GM19452 (cell line): ENCODE data around the gene SCARB1.
"Not testable (repeated sequence)": the region's sequence is repeated elsewhere in the genome, so short reads cannot be mapped to it uniquely, and the experiment has no call there.

Experiments
- ATAC-seq: cut with Tn5 transposase; IDR thresholded peaks from one replicate; pipeline ENCODE4 v1.9.1; 2021; ENCODE audit not compliant: unreplicated experiment

The SCARB1 gene

DNA sequence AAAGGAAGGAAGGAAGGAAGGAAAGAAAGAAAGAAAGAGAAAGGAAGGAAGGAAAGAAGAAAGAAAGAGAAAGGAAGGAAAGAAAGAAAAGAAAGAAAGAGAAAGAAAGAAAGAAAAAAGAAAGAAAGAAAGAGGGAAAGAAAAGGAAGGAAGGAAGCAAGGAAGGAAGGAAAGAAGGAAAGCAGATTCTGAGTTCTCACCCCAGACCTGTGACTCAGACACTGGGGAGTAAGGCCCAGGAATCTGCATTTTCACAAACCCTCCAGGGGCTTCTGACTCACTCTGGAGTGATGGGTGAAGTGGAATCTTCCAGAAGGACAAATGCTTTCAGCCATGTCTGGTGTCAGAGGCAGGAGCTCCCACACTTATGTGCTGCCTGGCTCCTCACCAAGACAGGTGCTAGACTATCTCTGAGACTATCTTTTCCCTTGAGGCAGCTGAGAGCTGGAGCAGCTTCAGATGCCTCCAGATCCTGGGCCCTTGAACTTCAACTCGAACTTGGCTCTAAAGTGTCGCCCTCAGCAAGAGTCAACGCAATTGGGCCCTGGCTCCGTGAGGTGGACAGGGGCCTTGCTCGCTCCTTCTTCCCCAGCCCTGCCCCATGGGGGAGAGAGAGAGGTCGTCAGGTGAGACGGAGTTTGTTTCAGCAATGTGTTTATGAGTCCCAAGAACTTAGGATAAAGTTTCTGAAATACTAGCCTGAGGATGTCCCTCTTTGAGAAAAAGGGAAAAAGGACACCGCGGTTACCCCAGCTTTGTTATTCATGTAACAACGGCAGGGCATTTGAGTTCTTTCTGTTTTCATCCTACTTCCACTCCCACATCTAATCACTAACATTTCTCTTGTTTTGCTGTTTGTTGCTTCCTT lies 19.8 kb upstream of the SCARB1 start:
- ATAC-seq = no peak

DNA sequence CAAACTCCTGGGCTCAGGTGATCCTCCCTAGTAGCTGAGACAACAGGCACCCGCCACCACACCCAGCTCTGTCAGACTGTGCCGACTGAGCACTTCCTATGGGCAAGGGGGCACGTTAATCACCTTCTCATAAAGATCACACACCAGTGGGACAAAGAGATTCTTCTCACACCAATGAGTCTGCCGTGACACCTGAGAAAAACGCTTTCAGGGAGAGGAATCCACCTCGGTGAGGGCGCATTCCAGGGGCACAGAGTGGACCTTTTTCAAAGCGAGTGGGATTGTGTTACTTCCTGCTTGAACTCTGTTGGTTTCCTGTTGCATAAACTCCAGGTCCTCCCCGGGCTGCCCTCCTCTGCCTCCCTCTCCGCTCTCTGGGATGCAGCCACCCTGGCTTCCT lies 17.5 kb upstream of the SCARB1 start:
- ATAC-seq = no peak

DNA sequence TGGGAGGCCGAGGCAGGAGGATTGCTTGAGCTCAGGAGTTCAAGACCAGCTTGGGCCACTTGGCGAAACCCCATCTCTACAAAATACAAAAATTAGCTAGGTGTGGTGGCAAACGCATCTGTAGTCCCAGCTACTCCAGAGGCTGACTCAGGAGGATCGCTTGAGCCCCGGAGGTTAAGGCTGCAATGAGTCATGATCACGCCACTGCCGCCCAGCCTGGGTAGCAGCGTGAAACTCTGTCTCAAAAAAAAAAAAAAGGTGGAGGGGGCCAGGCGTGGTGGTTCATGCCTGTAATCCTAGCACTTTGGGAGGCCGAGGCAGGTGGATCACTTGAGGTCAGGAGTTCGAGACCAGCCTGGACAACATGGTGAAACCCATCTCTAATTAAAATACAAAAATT lies 16.7 kb upstream of the SCARB1 start:
- not testable (repeated sequence) for ATAC-seq

DNA sequence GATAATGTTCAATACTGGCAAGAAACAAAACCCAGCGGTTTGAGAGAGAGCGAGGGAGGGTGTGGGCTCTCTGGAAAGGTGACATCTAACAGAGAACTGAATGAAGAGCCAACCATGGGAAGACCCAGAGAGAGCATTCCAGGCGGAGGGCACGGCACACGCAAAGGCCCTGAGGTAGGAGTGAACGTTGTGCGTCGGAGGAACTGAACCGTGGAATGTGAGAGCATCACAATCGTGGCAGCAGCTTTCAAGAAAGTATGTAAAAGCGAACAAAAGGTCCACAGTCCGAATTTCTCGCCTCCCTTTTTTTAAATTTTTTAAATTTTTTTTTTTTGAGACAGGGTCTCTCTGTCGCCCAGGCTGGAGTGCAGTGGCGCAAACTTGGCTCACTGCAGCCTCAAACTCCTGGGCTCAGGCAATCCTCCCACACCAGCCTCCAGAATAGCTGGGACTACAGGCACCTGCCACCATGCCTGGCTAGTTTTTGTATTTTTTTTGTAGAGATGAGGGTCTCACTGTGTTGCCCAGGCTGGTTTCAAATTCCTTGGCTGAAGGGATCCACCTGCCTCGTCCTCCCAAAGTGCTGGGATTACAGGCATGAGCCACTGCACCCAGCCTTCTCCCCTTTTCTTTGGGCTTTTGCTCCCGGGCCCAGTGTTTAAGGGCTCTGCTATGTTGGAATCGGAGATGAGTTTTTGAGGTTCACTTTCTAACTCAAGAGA lies 15.3 kb upstream of the SCARB1 start:
- ATAC-seq = no peak

DNA sequence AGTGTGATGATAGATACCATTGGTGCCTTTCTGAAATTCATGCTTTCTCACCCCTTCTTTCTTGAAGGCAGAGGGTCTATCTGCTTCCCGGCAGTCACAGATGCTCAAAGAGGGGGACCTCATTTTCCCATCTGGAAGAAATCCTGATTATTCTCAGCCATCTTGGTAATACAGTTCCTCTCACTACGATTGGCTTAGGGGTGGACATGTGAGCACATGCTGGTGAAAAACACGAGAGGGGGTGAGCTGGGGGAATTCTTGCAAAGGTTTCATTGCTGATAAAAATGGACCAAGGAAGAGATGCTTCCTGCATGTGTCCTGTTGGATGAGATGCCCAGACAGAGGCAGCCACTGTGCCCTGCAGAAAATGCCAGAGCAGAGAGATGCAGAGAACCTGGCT lies 13.8 kb upstream of the SCARB1 start:
- ATAC-seq = no peak

DNA sequence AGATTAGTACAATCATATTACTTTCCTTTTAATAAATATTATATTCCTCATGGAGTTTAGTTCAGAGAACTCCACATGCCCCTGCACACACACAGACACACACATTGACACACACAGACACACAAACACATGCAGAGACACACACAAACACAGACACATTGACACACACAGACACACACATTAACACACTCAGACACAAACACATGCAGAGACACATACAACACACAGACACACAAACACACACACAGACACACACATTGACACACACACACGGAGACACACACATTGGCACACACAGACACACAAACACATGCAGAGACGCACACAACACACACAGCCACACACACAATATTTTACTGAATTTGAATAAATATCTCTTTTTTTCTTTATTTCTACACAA lies 12.5 kb upstream of the SCARB1 start:
- no peak for ATAC-seq

DNA sequence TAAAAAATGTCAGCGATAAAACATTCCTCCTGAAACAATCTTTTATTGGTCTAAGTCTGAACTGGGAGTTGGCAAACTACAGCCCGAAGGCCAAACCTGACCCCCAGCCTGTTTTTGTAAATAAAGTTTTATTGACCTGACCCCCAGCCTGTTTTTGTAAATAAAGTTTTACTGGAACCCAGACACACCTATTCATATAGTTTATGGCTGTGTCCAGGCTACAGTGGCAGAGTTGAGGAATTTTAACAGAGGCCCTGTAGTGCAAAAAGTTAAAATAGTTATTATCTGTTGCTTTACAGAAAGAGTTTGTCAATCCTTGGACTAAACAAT lies 12.1 kb upstream of the SCARB1 start:
- ATAC-seq = no peak

DNA sequence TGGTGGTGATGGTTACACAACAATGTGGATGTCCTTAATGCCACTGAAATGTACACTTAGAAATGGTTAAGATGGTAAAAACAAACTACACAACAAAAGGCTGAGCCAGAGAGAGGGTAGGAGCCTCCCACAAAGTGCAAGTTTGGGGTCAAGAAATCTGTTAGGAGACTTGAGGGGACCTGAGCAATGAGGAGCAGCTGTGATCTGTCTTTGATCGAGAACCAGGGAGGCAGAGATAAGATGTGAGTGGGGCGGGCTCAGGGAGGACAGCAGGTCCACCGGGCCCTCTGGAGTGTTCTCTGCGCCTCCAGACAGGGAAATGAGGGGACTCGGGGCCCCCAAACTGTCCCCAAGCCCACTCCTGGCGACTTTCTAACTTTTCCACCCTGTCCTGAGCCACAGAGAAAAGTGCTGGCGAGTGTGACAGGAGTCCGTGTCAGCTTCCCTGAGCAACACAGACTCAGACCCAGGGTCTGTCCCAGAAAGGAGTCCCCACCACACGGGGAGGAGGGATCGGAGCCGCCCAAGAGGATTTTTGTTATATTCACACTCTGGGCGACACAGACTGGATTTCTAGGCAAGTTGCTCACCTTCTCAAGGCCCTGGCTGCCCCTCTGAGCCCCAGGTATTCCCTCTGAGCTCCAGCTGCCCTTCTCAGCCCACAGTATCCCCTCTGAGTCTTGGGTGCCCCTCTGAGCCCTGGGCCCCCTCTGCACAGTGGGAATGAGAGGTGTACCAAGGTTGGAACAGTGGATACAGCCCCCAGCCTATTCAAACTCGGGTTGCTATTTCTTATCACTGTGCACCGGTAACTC lies 11.5 kb upstream of the SCARB1 start:
- ATAC-seq = no peak

DNA sequence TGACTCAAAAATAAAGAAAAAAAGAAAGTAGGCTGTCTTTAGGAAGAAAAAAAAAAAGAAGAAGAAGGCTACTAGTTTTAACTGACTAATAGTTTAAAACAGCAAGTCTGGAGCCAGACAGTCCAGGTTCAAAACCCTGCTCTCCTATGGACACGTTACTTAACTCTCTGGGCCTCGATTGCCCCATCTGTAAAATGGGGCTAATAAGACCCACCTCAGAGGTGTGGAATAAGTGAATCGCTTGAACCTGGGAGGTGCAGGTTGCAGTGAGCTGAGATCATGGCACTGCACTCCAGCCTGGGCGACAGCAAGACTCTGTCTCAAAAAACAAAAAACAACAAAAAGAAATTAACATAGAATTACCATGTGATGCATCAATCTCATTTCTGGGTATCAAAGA lies 10.5 kb upstream of the SCARB1 start:
- ATAC-seq = no peak

DNA sequence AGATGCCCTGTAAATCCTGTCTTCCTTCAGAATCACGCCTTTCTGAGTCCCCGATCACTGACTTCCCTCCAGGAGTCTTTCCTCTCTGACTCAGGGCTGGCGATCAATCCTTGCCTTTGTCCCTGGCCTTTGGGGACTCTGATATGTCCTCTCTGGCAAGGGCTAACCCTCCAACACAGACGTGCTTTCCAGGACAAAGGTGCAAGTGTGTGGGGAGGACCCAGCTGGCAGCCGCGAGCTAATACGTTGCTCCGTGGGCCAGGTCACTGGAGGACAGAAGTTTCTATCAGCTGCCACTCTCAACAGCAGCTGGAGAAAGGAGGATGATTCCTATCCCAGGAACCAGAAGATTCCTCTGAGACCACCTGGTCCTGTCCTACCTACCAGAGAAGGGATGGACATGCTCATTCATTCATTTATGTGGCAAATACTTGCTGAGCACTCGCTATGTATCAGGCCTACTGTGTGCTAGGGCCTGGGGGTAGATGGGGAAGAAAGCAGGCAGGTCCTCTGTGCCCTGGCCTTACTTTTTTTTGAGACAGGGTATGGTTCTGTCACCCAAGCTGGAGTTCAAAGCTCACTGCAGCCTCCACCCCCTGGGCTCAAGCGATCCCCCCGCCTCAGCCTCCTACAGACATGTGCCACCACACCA lies 8.5 kb upstream of the SCARB1 start:
- no peak for ATAC-seq

DNA sequence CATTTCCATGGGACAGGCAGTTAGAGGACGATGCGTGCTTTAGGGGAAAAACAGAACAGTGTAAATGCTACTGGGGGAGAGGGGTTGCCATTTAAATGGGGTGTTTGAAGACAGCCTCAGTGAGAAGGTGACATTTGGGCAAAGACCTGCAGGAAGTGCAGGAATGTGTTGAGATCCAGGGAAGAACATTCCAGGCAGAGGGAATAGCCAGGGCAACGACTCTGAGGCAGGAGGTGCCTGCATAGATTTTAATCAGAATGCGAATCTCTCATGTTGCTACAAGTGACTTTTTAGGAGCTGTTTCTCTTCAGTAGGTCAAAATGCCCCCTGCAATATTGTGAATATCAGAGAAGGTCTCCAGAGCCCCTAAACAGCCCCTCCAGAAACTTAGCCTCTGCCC lies 7.6 kb upstream of the SCARB1 start:
- ATAC-seq = no peak

DNA sequence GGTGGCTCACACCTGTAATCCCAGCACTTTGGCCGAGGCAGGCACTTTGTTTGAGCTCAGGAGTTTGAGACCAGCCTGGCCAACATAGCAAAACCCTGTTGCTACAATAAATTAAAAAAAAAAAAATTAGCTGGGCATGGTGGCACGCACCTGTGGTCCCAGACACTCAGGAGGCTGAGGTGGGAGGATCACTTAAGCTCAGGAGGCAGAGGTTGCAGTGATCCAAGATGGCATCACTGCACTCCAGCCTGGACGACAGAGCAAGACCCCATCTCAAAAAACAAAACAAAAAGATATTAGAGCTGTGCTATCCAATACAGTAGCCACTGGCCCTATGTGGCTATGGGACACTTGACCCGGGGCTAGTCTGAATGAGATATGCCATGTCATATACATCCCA lies 6.9 kb upstream of the SCARB1 start:
- no peak for ATAC-seq

DNA sequence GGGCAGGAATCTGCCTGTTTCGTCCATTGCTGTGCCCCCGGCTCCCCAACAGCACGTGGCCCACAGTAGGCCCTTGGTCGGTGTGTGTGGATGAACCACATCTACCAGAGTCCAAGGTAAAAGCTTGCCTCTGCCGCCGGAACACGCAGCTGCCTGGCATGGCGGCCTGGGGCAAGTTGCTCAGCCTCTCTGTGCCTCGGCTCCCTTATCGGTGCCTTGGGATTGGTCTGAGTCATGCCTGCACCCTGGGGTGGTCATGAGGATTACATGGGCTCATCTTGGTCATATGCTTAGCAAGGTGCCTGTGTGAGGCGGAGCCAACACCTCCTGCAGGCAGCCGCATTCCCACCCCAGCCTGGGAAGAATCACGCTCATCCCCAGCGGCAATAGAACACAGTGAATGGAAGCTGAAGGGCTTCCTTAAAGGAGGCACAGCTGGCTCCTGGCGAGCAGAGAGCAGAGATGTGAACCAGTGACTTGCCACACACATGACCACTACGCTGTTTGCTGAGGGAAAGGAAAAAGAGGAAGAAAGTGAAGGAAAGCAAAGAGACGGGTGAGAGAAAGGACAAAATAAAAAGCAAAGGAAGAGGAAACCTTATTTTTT lies 5.5 kb upstream of the SCARB1 start:
- ATAC-seq = no peak

DNA sequence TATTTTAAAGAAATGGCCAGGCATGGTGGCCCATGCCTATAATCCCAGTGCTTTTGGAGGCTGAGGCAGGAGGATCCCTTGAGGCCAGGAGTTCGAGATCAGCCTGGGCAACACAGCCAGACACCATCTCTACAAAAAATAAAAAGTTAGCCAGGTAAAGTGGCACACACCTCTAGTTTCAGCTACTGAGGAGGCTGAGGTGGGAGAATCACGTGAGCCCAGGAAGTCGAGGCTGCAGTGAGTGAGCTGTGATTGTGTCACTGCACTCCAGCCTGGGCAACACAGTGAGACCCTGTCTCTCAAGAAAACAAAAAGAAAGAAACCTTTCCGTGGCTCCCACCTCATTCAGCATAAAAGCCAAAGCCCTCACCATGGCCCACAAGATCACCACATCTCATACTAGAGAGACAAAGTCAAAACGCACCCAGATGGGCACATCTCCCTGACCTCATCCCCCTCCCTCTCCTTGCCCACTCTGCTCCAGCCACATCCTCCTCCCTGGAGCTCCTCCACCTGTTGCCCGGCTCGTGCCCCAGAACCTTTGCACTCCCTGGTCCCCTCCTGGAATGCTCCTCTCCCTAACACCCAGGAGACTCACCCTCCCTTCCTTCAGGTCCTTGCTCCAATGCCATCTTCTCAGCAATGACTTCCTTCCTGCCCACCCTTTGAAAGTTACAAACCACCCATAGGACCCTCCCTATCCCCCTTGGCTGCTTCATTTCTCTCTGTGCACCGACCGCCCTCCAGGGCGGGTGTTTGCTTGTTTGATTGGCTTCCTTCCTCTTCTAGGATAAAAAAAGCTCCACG lies 4.8 kb upstream of the SCARB1 start:
- ATAC-seq = no peak

DNA sequence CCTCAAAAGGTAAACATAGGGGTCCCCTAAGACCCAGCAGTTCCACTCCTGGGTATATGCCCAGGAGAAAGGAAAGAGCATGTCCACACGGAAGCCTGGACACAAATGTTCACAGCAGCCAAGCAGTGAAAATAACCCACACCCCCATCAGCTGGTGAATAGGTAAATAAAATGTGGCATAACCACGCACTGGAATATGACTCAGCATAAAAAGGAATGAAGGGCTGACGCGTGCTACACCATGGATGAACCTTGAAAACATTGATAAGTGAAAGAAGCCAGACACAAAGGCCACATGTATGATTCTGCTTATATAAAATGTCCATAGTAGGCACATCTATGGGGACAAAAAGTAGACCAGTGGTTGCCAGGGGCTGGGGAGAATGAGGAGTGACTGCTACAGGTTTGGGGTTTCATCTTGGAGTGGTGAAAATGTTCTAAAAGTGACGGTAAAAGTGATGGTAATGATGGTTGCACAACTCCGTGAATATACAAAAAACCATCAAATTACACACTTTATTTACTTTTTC lies 3.8 kb upstream of the SCARB1 start:
- no peak for ATAC-seq

DNA sequence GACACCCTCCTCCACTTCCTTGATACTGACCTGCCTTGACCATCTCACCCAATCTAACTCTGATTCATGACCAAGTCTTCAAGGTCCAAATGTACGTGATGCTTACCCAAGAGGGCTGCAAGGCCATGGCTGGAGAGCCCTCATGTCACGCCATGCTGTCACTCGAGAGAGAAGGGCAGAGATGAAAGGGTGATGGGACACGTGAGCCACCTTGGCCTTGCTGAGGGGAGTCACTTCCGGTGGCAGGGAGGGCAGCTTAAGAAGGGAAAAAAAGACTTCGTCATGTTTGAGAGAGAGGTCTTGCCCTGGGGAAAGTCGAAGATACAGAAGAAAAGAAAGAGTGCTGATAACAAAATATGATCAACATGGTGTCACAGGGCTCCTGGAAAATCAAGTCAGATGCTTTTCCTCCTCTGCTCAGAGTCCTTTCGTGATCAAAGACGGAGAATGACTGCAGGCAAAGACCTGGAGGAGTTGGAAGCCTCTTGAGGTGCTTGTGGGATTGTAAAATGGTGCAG lies 3.3 kb upstream of the SCARB1 start:
- no peak for ATAC-seq

DNA sequence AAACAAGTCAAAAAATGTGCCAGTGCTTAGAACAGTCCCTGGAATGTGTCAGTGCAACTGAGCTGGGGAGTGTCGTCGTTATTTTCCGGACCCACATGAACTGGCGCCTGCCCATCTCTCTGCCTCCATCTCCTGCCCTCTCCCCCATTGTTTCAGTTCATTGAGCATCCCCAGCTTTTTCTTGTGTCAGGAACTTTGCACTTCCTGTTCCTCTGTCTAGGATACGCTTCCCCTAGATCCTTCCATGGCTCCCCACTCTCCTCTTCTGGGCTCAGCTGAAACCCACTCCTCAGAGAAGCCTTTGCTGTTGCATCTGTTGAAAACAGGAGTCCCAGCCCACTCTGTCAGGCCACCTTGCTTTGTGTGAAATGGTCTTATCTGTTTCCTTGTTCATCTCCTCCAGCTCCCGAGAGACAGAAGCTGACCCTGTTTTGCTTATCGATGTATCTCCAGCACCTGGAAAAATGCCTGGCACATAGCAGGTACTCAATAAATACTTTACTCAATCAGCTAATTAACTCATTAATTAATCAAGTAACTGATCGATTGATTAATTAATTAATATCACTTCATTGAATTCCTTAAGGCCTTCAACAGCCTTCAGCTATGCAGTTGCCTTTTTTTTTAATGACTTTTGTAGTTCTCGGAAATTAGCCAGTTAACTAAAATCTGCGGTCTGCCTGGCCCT lies 2.7 kb upstream of the SCARB1 start:
- ATAC-seq = no peak

DNA sequence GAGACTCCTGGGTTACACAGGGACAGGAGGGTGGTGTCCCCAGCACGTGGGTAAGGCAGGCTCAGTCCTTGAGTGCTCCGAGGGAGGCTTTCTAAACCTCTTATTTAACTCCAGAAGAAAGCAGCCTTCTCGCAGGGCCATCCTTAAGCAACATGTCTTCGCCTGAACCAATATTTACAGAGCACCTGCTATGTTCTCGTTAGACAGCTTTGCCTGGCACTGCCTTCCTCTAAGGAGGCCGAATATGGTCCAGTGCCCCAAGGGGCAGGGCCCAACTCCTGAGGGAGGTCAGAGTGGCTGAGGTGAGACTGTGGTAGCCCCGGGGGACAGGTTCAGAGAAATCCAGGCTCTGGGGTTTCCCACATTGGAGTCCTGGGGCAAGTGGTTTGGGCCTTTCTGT lies 2.1 kb upstream of the SCARB1 start:
- no peak for ATAC-seq

DNA sequence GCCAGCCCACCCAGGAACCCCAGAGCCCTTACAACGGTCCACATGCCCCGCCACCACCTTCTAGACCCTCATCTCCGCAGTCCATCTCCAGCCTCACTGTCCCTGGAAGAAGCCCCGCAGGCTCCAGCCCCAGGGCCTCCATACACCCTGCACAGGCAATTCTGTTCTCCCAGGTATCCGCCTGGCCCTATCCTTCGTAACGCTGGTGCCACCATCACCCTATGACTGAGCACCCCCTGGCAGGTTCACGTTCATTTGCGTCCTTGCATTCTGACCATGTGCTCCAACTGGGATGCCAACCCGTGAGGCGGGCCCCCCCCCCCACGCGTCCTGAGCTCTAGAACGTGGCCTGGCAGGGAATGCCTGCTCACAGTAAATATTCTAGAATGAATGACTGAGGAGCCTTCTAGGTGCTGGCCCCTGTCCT lies 675 bp upstream of the SCARB1 start:
- no peak for ATAC-seq
